ENCODE data around the gene WDR64.

GRCh38 chr1:241836941-241837340, 184.9 kb downstream of the WDR64 start:
- TF ChIP-seq CTCF (IDR thresholded peaks at IDR 0.05) (no peak), POLR2A (IDR thresholded peaks at IDR 0.05) (no peak)

Data from heart left ventricle (tissue), 13 donors.